WTC11 (cell line): ENCODE results near the gene ARHGEF18. TPM values are rescaled to one million over a fixed set of nuclear protein-coding genes. Genes with fewer than 3 reads are reported as not detected.

Source experiments
- ATAC-seq: fragments of 200-7000 bp; cut with Tn5 transposase; 2 replicates; pipeline ENCODE4 v1.10.0; 2021; ENCODE audit warnings: mild to moderate bottlenecking, moderate library complexity
- CTCF ChIA-PET: fragments of 300-600 bp; sonication (Branson Sonifier 250); formaldehyde crosslinking; loops from one replicate; lab custom pipeline; 2021; ENCODE audit warnings: antibody characterized with exemption; lab: Charles Lee
- POLR2A ChIA-PET: fragments of 350-600 bp; sonication (Branson Sonifier 250); formaldehyde crosslinking; loops from one replicate; lab custom pipeline; 2021; ENCODE audit warnings: antibody characterized with exemption; lab: Charles Lee
- DNase-seq: peaks from one replicate; pipeline ENCODE4 v3.0.0; 2021; ENCODE audit warnings: low spot score
- H3K27ac Mint-ChIP-seq: 2 replicates; pipeline ENCODE4 v1.8.0; 2021; ENCODE audit warnings: mixed read lengths
- H3K27me3 Mint-ChIP-seq: 2 replicates; pipeline ENCODE4 v1.8.0; 2021; ENCODE audit warnings: low read depth, mild to moderate bottlenecking, moderate library complexity, mixed read lengths
- H3K36me3 Mint-ChIP-seq: 2 replicates; pipeline ENCODE4 v1.8.0; 2021; ENCODE audit warnings: mixed read lengths
- H3K4me1 Mint-ChIP-seq: 2 replicates; pipeline ENCODE4 v1.8.0; 2022; ENCODE audit warnings: mixed read lengths
- H3K4me3 Mint-ChIP-seq: 2 replicates; pipeline ENCODE4 v1.8.0; 2021; ENCODE audit warnings: mild to moderate bottlenecking, moderate library complexity, mixed read lengths
- H3K9me3 Mint-ChIP-seq: 2 replicates; pipeline ENCODE4 v1.8.0; 2021; ENCODE audit warnings: mixed read lengths
- CBFB ChIP-seq: sonication (generic); formaldehyde crosslinking; IDR thresholded peaks from 2 replicates; pipeline ENCODE4 v1.8.1; 2022; ENCODE audit warnings: mild to moderate bottlenecking, low read depth, missing genetic modification reagents
- EMX1 ChIP-seq: fragments of 250-450 bp; sonication (Bioruptor Pico); IDR thresholded peaks from 2 replicates; pipeline ENCODE4 v1.8.0; 2021; ENCODE audit warnings: mild to moderate bottlenecking
- SP1 ChIP-seq: sonication (generic); formaldehyde crosslinking; conservative IDR thresholded peaks from 2 replicates; pipeline ENCODE4 v1.8.1; 2022; ENCODE audit warnings: missing genetic modification reagents
- ZNF121 ChIP-seq: sonication (generic); formaldehyde crosslinking; IDR thresholded peaks from 2 replicates; pipeline ENCODE4 v1.8.0; 2023; ENCODE audit warnings: missing genetic modification reagents
- total RNA-seq: library from RNA; stranded (reverse); gene quantifications from 3 replicates; pipeline ENCODE4 v1.2.3, GENCODE V29; 2021
- TF ChIP-seq, protein P1 (sequence below): sonication (generic); formaldehyde crosslinking; conservative IDR thresholded peaks from 2 replicates; pipeline ENCODE4 v1.8.1; 2023; ENCODE audit warnings: mild to moderate bottlenecking, low read depth, missing genetic modification reagents, moderate library complexity
- TF ChIP-seq, protein P2 (sequence below): fragments of 250-450 bp; sonication (Bioruptor Pico); IDR thresholded peaks from 2 replicates; pipeline ENCODE4 v1.9.0; 2021; ENCODE audit warnings: mild to moderate bottlenecking

Gene ARHGEF18
- total RNA-seq, 1 experiment from 2014 or later = 56.1 TPM

DNA sequence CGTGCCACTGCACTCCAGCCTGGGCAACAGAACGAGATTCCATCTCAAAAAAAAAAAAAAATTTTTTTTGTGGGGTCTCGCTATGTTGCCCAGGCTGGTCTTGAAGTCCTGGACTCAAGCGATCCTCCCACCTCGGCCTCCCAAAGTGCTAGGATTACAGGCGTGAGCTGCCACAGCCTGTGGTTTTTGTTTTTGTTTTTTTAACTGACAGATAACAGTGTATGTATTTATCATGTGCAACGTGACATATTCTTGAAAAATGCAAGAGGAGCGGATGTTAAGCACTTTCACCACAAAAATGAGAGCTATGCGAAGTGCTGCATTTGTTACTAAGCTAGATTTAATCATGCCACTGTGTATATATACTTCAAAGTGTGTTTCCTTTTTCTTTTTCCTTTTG, 49.0 kb downstream of the ARHGEF18 start:
- DNase-seq (no peak), ATAC-seq (no peak)
- peaks cover 5% of the 10 kb centered on the region; the same call in 1 of the 2 replicates for H3K9me3 Mint-ChIP-seq
- H3K27ac Mint-ChIP-seq = no peak overlapping the region
- H3K36me3 Mint-ChIP-seq = peaks cover 8% of the 10 kb centered on the region; the same call in 1 of the 2 replicates
- CTCF ChIA-PET = interaction anchor here (1.7 to 3.7 kb wide), 2 partner anchors 43 to 100 kb away, joined by 5 to 12 read pairs; a partner anchor contains a TSS
- H3K4me3 Mint-ChIP-seq = no peak overlapping the region
- TF ChIP-seq SP1 (CRISPR knock-in tag) (no peak), ZNF121 (peak; percentile 33; the same call in 1 of the 2 replicates), EMX1 (CRISPR knock-in tag) (no peak), CBFB (CRISPR knock-in tag) (no peak)
- TF ChIP-seq, protein P1, sequence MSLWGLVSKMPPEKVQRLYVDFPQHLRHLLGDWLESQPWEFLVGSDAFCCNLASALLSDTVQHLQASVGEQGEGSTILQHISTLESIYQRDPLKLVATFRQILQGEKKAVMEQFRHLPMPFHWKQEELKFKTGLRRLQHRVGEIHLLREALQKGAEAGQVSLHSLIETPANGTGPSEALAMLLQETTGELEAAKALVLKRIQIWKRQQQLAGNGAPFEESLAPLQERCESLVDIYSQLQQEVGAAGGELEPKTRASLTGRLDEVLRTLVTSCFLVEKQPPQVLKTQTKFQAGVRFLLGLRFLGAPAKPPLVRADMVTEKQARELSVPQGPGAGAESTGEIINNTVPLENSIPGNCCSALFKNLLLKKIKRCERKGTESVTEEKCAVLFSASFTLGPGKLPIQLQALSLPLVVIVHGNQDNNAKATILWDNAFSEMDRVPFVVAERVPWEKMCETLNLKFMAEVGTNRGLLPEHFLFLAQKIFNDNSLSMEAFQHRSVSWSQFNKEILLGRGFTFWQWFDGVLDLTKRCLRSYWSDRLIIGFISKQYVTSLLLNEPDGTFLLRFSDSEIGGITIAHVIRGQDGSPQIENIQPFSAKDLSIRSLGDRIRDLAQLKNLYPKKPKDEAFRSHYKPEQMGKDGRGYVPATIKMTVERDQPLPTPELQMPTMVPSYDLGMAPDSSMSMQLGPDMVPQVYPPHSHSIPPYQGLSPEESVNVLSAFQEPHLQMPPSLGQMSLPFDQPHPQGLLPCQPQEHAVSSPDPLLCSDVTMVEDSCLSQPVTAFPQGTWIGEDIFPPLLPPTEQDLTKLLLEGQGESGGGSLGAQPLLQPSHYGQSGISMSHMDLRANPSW (CRISPR knock-in tag) = no peak
- TF ChIP-seq, protein P2, sequence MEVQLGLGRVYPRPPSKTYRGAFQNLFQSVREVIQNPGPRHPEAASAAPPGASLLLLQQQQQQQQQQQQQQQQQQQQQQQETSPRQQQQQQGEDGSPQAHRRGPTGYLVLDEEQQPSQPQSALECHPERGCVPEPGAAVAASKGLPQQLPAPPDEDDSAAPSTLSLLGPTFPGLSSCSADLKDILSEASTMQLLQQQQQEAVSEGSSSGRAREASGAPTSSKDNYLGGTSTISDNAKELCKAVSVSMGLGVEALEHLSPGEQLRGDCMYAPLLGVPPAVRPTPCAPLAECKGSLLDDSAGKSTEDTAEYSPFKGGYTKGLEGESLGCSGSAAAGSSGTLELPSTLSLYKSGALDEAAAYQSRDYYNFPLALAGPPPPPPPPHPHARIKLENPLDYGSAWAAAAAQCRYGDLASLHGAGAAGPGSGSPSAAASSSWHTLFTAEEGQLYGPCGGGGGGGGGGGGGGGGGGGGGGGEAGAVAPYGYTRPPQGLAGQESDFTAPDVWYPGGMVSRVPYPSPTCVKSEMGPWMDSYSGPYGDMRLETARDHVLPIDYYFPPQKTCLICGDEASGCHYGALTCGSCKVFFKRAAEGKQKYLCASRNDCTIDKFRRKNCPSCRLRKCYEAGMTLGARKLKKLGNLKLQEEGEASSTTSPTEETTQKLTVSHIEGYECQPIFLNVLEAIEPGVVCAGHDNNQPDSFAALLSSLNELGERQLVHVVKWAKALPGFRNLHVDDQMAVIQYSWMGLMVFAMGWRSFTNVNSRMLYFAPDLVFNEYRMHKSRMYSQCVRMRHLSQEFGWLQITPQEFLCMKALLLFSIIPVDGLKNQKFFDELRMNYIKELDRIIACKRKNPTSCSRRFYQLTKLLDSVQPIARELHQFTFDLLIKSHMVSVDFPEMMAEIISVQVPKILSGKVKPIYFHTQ = no peak
- H3K4me1 Mint-ChIP-seq = peaks cover 17% of the 10 kb centered on the region
- POLR2A ChIA-PET = no interaction called here
- no peaks in the 10 kb centered on the region; the same call in 1 of the 2 replicates for H3K27me3 Mint-ChIP-seq

Other genes with a start within 250 kb of the ARHGEF18 start
- gene INSR, start 54.5 kb upstream of the ARHGEF18 start, total RNA-seq = 32.0 to 35.9 TPM (median 32.5 TPM) in 3 replicates
- 4.3 to 5.9 TPM (median 5.7 TPM) in 3 replicates for gene PEX11G, start 140.1 kb downstream of the ARHGEF18 start, total RNA-seq
- 37.5 to 47.5 TPM (median 47.3 TPM) in 3 replicates for gene ZNF358, start 167.2 kb downstream of the ARHGEF18 start, total RNA-seq
- 15.0 to 19.7 TPM (median 16.7 TPM) in 3 replicates for gene MCOLN1, start 173.7 kb downstream of the ARHGEF18 start, total RNA-seq
- gene PNPLA6, start 186.8 kb downstream of the ARHGEF18 start, total RNA-seq = 149 to 156 TPM (median 150 TPM) in 3 replicates
- 27.8 to 34.6 TPM (median 32.1 TPM) in 3 replicates for gene CAMSAP3, start 246.9 kb downstream of the ARHGEF18 start, total RNA-seq